HCT116 (cell line): ENCODE results near the gene ITGBL1. TPM values are rescaled to one million over a fixed set of nuclear protein-coding genes. Genes with fewer than 3 reads are reported as not detected.

Source experiments
- ATAC-seq: fragments of 200-7000 bp; cut with Tn5 transposase; 2 replicates; pipeline ENCODE4 v1.9.1; 2020; ENCODE audit warnings: mild to moderate bottlenecking, moderate library complexity
- BruUV-seq: library from RNA; stranded (reverse); fragments of 400-500 nt; replicated peaks from 2 replicates; lab custom pipeline; 2021; lab: Mats Ljungman, UMichigan
- CTCF ChIA-PET: fragments of 300-600 bp; sonication (Branson Sonifier 250); formaldehyde crosslinking; loops from one replicate; lab custom pipeline; 2021; ENCODE audit warnings: antibody characterized with exemption; lab: Charles Lee
- POLR2A ChIA-PET: fragments of 300-600, 350-600 bp; sonication (Branson Sonifier 250); formaldehyde crosslinking; loops from one replicate; lab custom pipeline; 2021; ENCODE audit warnings: antibody characterized with exemption; lab: Charles Lee
- RAD21 ChIA-PET, 2 experiments: fragments of 300-600 bp; sonication (Branson Sonifier 250); formaldehyde crosslinking; loops; one replicate each; lab custom pipeline; 2023; ENCODE audit warnings: low total read pairs in 2 of 2; ENCODE audit not compliant: uncharacterized antibody in 2 of 2, unreplicated experiment in 2 of 2, low non-redundant PET in 1 of 2; lab: Charles Lee
- DNase-seq: peaks from one replicate; pipeline ENCODE4 v3.0.0-alpha.2; 2010; ENCODE audit warnings: low read depth, low spot score
- H2AFZ ChIP-seq: fragments of 200-600 bp; shearing (Covaris generic), sonication (generic); 2 replicates; pipeline ENCODE4 v1.6.1; 2017; ENCODE audit warnings: low read depth, mixed run types, mixed read lengths, antibody characterized with exemption, low read length; ENCODE audit not compliant: poor library complexity, severe bottlenecking
- H3K27ac ChIP-seq: 2 replicates; pipeline ENCODE4 v1.5.1; 2012; ENCODE audit warnings: low read depth, low read length
- H3K27me3 ChIP-seq: fragments of 200-600 bp; sonication (generic); 2 replicates; pipeline ENCODE4 v1.6.1; 2016; ENCODE audit warnings: mixed run types, low read length, mixed read lengths; ENCODE audit not compliant: insufficient read depth
- H3K36me3 ChIP-seq, 2 experiments: fragments of 200-500 bp in 1 of 2; fragments of 200-600 bp in 1 of 2; sonication (Bioruptor generic) in 1 of 2; sonication (generic) in 1 of 2; 2 replicates each; pipeline versions ENCODE4 v1.5.1 to v1.6.1; 2014 to 2016; ENCODE audit warnings: low read length in 2 of 2, inconsistent platforms in 1 of 2, mixed read lengths in 1 of 2, mixed run types in 1 of 2; ENCODE audit not compliant: insufficient read depth in 2 of 2, control insufficient read depth in 1 of 2
- H3K4me1 ChIP-seq, 2 experiments: fragments of 200-600 bp in 1 of 2; sonication (generic) in 1 of 2; 2 replicates each; pipeline versions ENCODE4 v1.5.1 to v1.6.1; 2012 to 2017; ENCODE audit warnings: low read length in 2 of 2, inconsistent platforms in 1 of 2, mild to moderate bottlenecking in 1 of 2, mixed read lengths in 1 of 2, mixed run types in 1 of 2, moderate library complexity in 1 of 2; ENCODE audit not compliant: insufficient read depth in 2 of 2, control insufficient read depth in 1 of 2
- H3K4me2 ChIP-seq: fragments of 200-600 bp; sonication (generic); 2 replicates; pipeline ENCODE4 v1.6.1; 2017; ENCODE audit warnings: mixed run types, low read length, mixed read lengths
- H3K4me3 ChIP-seq, 2 experiments: fragments of 200-600 bp in 1 of 2; sonication (generic) in 1 of 2; replicated peaks in 1 of 2; 2 replicates each; pipeline ENCODE4 v1.5.1; 2011 to 2016; ENCODE audit warnings: low read length in 2 of 2, control low read depth in 1 of 2, low read depth in 1 of 2, mild to moderate bottlenecking in 1 of 2, mixed read lengths in 1 of 2, mixed run types in 1 of 2
- H3K79me2 ChIP-seq: fragments of 200-600 bp; sonication (generic); 2 replicates; pipeline ENCODE4 v1.6.1; 2017; ENCODE audit warnings: mild to moderate bottlenecking, mixed run types, low read length, moderate library complexity, mixed read lengths; ENCODE audit not compliant: insufficient read depth
- H3K9ac ChIP-seq: fragments of 200-600 bp; sonication (generic); 2 replicates; pipeline ENCODE4 v1.6.1; 2016; ENCODE audit warnings: low read length, mixed read lengths
- H3K9me2 ChIP-seq: fragments of 200-600 bp; sonication (generic), shearing (Covaris generic); 2 replicates; pipeline ENCODE4 v1.6.1; 2017; ENCODE audit warnings: mixed run types, mild to moderate bottlenecking, moderate library complexity; ENCODE audit not compliant: insufficient read depth
- H3K9me3 ChIP-seq, 2 experiments: fragments of 200-500 bp in 1 of 2; fragments of 200-600 bp in 1 of 2; sonication (Bioruptor generic) in 1 of 2; sonication (generic) in 1 of 2; 2 replicates each; pipeline ENCODE4 v1.6.1; 2014 to 2017; ENCODE audit warnings: low read length in 2 of 2, mixed read lengths in 2 of 2, inconsistent platforms in 1 of 2, low read depth in 1 of 2, mild to moderate bottlenecking in 1 of 2, mixed run types in 1 of 2, moderate library complexity in 1 of 2; ENCODE audit not compliant: control insufficient read depth in 1 of 2, insufficient read depth in 1 of 2
- H4K20me1 ChIP-seq: fragments of 200-600 bp; sonication (generic), shearing (Covaris generic); 2 replicates; pipeline ENCODE4 v1.6.1; 2017; ENCODE audit warnings: mixed run types, mild to moderate bottlenecking, moderate library complexity; ENCODE audit not compliant: insufficient read depth
- CEBPB ChIP-seq: IDR thresholded peaks from 2 replicates; pipeline ENCODE4 v1.6.1; 2012; ENCODE audit warnings: low read depth
- EGR1 ChIP-seq: IDR thresholded peaks from 2 replicates; pipeline ENCODE4 v1.6.1; 2012; ENCODE audit warnings: low read depth
- ELF1 ChIP-seq: IDR thresholded peaks from 2 replicates; pipeline ENCODE4 v1.6.1; 2012; ENCODE audit warnings: low read depth, borderline replicate concordance
- JUND ChIP-seq: IDR thresholded peaks from 2 replicates; pipeline ENCODE4 v1.6.1; 2012
- POLR2A ChIP-seq: IDR thresholded peaks from 2 replicates; pipeline ENCODE4 v1.7.0; 2011; ENCODE audit warnings: borderline replicate concordance; ENCODE audit not compliant: insufficient read depth, insufficient read length; ENCODE audit errors: extremely low read depth
- POLR2AphosphoS5 ChIP-seq: IDR thresholded peaks from 2 replicates; pipeline ENCODE4 v1.6.1; 2011; ENCODE audit warnings: mild to moderate bottlenecking, low read depth, low read length, moderate library complexity
- RAD21 ChIP-seq: IDR thresholded peaks from 2 replicates; pipeline ENCODE4 v1.6.1; 2012; ENCODE audit warnings: low read depth, mild to moderate bottlenecking
- SIN3A ChIP-seq: IDR thresholded peaks from 2 replicates; pipeline ENCODE4 v1.6.1; 2012; ENCODE audit warnings: low read depth
- SP1 ChIP-seq: IDR thresholded peaks from 2 replicates; pipeline ENCODE4 v1.6.1; 2012; ENCODE audit warnings: low read depth
- SRF ChIP-seq: IDR thresholded peaks from 2 replicates; pipeline ENCODE4 v1.6.1; 2012; ENCODE audit warnings: low read depth
- TCF7L2 ChIP-seq: IDR thresholded peaks from 2 replicates; pipeline ENCODE4 v1.7.0; 2011; ENCODE audit warnings: borderline replicate concordance, inconsistent platforms; ENCODE audit not compliant: insufficient read depth, insufficient read length; ENCODE audit errors: extremely low read depth
- ZFX ChIP-seq: fragments of 450-650 bp; IDR thresholded peaks from 2 replicates; pipeline ENCODE4 v1.6.1; 2017
- ZNF274 ChIP-seq: fragments of 200-500 bp; sonication (Bioruptor generic); IDR thresholded peaks from 2 replicates; pipeline ENCODE4 v1.6.1; 2014; ENCODE audit warnings: mild to moderate bottlenecking, low read depth, low read length, inconsistent platforms
- intact Hi-C: fragments of 100-400 bp; cut with micrococcal nuclease; formaldehyde crosslinking; loops from 2 replicates; pipeline ENCODE4 v1.10.0; 2022
- total RNA-seq: library from RNA; stranded (reverse); gene quantifications from one replicate; pipeline ENCODE4 v1.2.1, GENCODE V29; 2021; ENCODE audit not compliant: unreplicated experiment
- TF ChIP-seq, protein P1 (sequence below): IDR thresholded peaks from 2 replicates; pipeline ENCODE4 v1.6.1; 2012
- TF ChIP-seq, protein P2 (sequence below), 3 experiments: fragments of 200-600 bp in 1 of 3; sonication (generic) in 1 of 3; IDR thresholded peaks in 2 of 3; conservative IDR thresholded peaks in 1 of 3; 2 replicates each; pipeline ENCODE4 v1.5.1; 2012 to 2017; ENCODE audit warnings: low read depth in 2 of 3, low read length in 2 of 3, antibody characterized with exemption in 1 of 3, borderline replicate concordance in 1 of 3, control low read depth in 1 of 3, mild to moderate bottlenecking in 1 of 3, mixed read lengths in 1 of 3, mixed run types in 1 of 3, moderate library complexity in 1 of 3; ENCODE audit not compliant: insufficient read depth in 1 of 3
- TF ChIP-seq, protein P3 (sequence below): IDR thresholded peaks from 2 replicates; pipeline ENCODE4 v1.6.1; 2011; ENCODE audit warnings: mild to moderate bottlenecking, low read length, moderate library complexity; ENCODE audit not compliant: insufficient replicate concordance; ENCODE audit errors: extremely low read depth

ITGBL1 gene
- total RNA-seq, 1 experiment from 2014 or later, result 0.66 TPM

DNA sequence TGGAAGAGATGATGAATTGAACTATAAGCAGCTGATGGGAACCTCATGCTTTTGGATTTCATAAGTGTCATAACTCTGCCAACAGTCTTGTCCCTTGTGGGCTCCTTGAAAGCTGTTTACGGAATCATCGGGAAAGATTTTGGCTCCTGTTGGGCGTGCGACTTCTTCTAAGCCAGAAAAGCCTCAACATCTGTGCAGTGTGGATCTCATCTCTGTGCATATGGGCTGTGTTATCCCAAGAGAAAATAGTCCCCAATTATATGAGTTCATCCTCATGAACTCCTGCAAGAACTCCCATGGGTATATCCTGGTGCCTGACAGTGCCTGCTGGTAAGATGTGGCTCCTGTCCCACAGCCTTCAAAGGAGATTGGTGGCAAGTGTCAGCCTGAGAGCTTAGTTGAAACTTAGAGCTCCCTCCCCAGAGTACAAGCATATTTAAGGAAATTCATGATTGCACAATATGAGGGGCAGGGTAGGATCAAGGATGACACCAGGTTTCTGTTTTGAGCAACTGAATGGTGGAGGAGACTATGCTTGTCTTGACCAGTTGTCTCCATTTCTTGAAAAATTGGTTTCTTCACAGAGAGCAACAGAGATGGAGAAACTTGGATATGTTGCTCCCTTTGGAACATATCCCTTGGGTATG, 243.5 kb downstream of the ITGBL1 start:
- no peak overlapping the region for H3K4me2 ChIP-seq
- ChIA-PET POLR2A (no interaction called here), CTCF (no interaction called here), RAD21 (no interaction called here)
- BruUV-seq, result no TSS peak
- ATAC-seq, result no peak
- peaks cover 0 to 8% of the 10 kb centered on the region in 2 experiments; a peak in 2 of 4 replicates for H3K9me3 ChIP-seq
- TF ChIP-seq ZFX (no peak), POLR2A (no peak)
- TF ChIP-seq, protein P1, sequence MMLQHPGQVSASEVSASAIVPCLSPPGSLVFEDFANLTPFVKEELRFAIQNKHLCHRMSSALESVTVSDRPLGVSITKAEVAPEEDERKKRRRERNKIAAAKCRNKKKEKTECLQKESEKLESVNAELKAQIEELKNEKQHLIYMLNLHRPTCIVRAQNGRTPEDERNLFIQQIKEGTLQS, result no peak
- no peaks in the 10 kb centered on the region for H3K27me3 ChIP-seq
- no peaks in the 10 kb centered on the region for H3K4me1 ChIP-seq
- no peaks in the 10 kb centered on the region for H3K9me2 ChIP-seq
- H3K4me3 ChIP-seq, result no peak overlapping the region
- no peak overlapping the region for H3K27ac ChIP-seq
- intact Hi-C loops, result no loop called here
- H3K9ac ChIP-seq, result no peak overlapping the region
- no peaks in the 10 kb centered on the region for H4K20me1 ChIP-seq
- H3K79me2 ChIP-seq, result no peaks in the 10 kb centered on the region
- no peak for DNase-seq
- no peak overlapping the region for H2AFZ ChIP-seq
- H3K36me3 ChIP-seq, result no peaks in the 10 kb centered on the region

DNA sequence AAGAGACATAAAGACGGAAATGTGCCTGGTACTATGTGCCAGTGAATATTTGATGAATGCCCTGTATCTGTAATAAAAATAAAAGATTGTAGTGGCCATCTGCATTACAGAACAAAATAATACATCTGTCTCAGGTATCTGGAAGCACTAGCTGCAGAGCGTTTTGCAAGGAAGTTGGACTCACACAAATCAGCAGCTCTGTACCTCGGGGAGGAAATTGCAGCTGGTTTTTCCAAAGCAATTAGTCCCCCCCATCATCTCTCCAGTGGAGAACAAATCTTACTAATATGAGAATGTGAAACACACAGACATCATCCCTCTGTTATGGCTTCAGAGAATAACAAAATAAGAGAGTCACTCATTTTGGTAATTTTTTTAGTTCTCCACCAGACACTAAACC, 245.3 kb downstream of the ITGBL1 start:
- no peak overlapping the region for H2AFZ ChIP-seq
- no peaks in the 10 kb centered on the region for H3K27me3 ChIP-seq
- no peak overlapping the region for H3K4me2 ChIP-seq
- H3K9me2 ChIP-seq, result no peaks in the 10 kb centered on the region
- no peak overlapping the region for H3K4me3 ChIP-seq
- H3K4me1 ChIP-seq, result no peaks in the 10 kb centered on the region
- no peaks in the 10 kb centered on the region for H3K79me2 ChIP-seq
- peaks cover 0 to 6% of the 10 kb centered on the region in 2 experiments; a peak in 2 of 4 replicates for H3K9me3 ChIP-seq
- BruUV-seq, result no TSS peak
- no peak for TF ChIP-seq SP1
- no peak for TF ChIP-seq RAD21
- TF ChIP-seq, protein P2, sequence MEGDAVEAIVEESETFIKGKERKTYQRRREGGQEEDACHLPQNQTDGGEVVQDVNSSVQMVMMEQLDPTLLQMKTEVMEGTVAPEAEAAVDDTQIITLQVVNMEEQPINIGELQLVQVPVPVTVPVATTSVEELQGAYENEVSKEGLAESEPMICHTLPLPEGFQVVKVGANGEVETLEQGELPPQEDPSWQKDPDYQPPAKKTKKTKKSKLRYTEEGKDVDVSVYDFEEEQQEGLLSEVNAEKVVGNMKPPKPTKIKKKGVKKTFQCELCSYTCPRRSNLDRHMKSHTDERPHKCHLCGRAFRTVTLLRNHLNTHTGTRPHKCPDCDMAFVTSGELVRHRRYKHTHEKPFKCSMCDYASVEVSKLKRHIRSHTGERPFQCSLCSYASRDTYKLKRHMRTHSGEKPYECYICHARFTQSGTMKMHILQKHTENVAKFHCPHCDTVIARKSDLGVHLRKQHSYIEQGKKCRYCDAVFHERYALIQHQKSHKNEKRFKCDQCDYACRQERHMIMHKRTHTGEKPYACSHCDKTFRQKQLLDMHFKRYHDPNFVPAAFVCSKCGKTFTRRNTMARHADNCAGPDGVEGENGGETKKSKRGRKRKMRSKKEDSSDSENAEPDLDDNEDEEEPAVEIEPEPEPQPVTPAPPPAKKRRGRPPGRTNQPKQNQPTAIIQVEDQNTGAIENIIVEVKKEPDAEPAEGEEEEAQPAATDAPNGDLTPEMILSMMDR (IDR thresholded peaks at IDR 0.05 in 2 of 3, conservative IDR thresholded peaks at IDR 0.05 in 1 of 3; ENCODE audit: borderline replicate concordance in 1 of 3, insufficient read depth in 1 of 3, low read depth in 2 of 3, low read length in 2 of 3), result no peak
- no peak for TF ChIP-seq SIN3A
- no peak for TF ChIP-seq EGR1
- TF ChIP-seq, protein P3, sequence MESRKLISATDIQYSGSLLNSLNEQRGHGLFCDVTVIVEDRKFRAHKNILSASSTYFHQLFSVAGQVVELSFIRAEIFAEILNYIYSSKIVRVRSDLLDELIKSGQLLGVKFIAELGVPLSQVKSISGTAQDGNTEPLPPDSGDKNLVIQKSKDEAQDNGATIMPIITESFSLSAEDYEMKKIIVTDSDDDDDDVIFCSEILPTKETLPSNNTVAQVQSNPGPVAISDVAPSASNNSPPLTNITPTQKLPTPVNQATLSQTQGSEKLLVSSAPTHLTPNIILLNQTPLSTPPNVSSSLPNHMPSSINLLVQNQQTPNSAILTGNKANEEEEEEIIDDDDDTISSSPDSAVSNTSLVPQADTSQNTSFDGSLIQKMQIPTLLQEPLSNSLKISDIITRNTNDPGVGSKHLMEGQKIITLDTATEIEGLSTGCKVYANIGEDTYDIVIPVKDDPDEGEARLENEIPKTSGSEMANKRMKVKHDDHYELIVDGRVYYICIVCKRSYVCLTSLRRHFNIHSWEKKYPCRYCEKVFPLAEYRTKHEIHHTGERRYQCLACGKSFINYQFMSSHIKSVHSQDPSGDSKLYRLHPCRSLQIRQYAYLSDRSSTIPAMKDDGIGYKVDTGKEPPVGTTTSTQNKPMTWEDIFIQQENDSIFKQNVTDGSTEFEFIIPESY, result no peak
- TF ChIP-seq CEBPB, result no peak
- TF ChIP-seq TCF7L2, result no peak
- no peak for TF ChIP-seq ZNF274
- TF ChIP-seq SRF, result no peak
- no peak for TF ChIP-seq ELF1
- no peak for TF ChIP-seq JUND
- TF ChIP-seq POLR2A, result no peak
- TF ChIP-seq POLR2AphosphoS5, result no peak
- TF ChIP-seq, protein P1, result no peak
- TF ChIP-seq ZFX, result no peak
- ChIA-PET CTCF (no interaction called here), RAD21 (no interaction called here), POLR2A (no interaction called here)
- H3K9ac ChIP-seq, result no peak overlapping the region
- H3K36me3 ChIP-seq, result no peaks in the 10 kb centered on the region
- ATAC-seq, result no peak
- no peak overlapping the region for H3K27ac ChIP-seq
- intact Hi-C loops, result no loop called here
- DNase-seq, result no peak
- no peaks in the 10 kb centered on the region for H4K20me1 ChIP-seq
